Fibroblast of the aortic adventitia (primary cell): ENCODE results near the gene SPTBN1. TPM values are rescaled to one million over a fixed set of nuclear protein-coding genes. Genes with fewer than 3 reads are reported as not detected.

Experiments
- DNase-seq: peaks from one replicate; pipeline ENCODE4 v3.0.0-alpha.2; 2010; ENCODE audit warnings: low read depth
- H3K4me3 ChIP-seq: 2 replicates; pipeline ENCODE4 v1.5.1; 2011; ENCODE audit warnings: low read depth, mild to moderate bottlenecking, control low read depth, low read length, moderate library complexity
- total RNA-seq: library from RNA; depleted of rRNA; stranded (reverse); fragments of >200 nt; gene quantifications from 2 replicates; pipeline ENCODE4 v1.2.3, GENCODE V29; 2012; ENCODE audit warnings: low replicate concordance
- TF ChIP-seq, protein P1 (sequence below): IDR thresholded peaks from 2 replicates; pipeline ENCODE4 v1.5.1; 2011; ENCODE audit warnings: mild to moderate bottlenecking, low read length, control low read depth, inconsistent platforms; ENCODE audit not compliant: insufficient read depth

Gene SPTBN1
- total RNA-seq, 1 donor, result 293 TPM

DNA sequence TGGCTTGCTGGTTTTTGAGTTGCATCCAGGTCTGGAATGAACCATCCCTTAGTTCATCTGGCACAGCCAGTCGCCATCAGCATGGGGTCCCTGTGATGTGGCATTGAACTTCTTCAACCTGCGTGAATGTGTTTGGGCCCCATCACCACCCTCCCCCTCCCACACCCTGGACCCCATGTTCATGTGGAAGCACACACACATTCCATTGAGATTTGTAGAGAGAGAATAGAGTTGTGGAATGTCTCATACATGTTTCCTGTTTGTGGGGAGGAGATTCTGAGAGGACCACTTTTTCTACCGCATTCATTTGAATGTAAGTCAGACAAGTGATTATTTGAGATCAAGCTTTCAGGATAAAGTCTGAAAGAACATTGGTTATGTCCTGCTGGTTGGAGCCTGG, 149.7 kb downstream of the SPTBN1 start:
- peak; percentile 39 for DNase-seq
- no peak overlapping the region for H3K4me3 ChIP-seq
- TF ChIP-seq, protein P1, sequence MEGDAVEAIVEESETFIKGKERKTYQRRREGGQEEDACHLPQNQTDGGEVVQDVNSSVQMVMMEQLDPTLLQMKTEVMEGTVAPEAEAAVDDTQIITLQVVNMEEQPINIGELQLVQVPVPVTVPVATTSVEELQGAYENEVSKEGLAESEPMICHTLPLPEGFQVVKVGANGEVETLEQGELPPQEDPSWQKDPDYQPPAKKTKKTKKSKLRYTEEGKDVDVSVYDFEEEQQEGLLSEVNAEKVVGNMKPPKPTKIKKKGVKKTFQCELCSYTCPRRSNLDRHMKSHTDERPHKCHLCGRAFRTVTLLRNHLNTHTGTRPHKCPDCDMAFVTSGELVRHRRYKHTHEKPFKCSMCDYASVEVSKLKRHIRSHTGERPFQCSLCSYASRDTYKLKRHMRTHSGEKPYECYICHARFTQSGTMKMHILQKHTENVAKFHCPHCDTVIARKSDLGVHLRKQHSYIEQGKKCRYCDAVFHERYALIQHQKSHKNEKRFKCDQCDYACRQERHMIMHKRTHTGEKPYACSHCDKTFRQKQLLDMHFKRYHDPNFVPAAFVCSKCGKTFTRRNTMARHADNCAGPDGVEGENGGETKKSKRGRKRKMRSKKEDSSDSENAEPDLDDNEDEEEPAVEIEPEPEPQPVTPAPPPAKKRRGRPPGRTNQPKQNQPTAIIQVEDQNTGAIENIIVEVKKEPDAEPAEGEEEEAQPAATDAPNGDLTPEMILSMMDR, result no peak

DNA sequence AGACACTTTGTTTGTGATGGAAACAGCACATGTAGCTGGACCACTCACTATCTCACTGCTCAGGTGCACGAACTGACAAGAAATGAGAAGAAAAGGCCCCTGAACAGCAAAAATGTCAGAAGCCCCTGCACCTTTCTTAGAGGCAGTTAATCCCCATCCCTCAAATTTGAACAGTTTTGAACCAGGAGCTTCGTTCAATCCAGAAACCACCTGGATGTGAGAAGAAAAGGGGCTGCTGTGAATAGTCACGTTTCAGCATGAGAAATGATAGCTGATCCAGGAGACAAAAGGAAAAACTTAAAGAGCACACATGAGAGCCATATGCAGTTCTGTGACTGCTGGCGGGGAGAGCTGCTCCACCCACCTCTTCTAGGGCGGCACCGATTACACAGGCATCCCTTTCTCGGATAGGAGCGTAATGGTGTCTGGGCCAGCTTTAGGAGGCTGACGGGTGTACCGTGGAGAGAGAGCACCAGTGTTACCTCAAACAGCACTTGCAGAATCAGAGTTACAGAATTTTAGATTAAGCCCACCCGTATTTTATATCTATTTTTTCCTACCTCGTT, 150.3 kb downstream of the SPTBN1 start:
- TF ChIP-seq, protein P1, result no peak
- DNase-seq, result peak; percentile 58
- no peak overlapping the region for H3K4me3 ChIP-seq

DNA sequence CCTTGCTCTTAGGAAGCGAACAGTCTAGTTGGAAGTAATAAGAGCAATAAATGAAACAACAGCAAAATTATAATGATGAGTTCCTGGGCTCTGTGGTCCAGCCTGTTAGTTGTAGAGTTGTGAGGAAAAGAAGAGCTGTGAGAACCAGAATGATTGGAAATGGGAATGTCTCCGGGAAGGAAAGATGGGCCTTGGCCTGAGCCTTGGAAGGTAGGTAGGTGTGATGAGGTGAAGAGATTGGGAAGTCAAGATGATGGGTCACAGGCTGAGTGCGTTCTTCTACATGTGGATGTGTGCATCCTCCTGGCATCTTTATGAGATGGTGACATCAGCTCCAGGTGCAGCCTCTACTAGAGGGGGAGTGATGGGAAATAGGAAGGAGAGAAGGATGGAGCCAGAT, 152.1 kb downstream of the SPTBN1 start:
- H3K4me3 ChIP-seq, result no peak overlapping the region
- no peak for DNase-seq
- TF ChIP-seq, protein P1, result no peak

DNA sequence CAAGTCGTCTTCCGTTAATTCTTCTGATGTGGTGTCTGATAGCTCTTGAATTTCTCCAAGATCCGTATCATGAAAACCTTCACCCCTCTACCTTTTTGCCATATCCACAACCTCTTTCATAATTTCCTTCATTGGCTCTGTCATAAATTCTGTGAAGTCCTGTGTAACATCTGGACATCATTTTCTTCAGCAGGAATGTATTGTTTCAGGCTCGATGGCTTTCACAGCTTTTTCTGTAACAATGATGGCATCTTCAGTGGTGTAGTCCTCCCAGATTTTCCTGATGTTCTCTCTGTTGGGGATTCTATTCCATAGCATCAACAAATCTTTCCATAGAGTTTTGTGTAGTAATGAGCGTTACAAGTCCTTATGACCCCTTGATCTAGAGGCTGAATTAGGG, 153.1 kb downstream of the SPTBN1 start:
- H3K4me3 ChIP-seq, result no peak overlapping the region
- TF ChIP-seq, protein P1, result no peak
- DNase-seq, result no peak

DNA sequence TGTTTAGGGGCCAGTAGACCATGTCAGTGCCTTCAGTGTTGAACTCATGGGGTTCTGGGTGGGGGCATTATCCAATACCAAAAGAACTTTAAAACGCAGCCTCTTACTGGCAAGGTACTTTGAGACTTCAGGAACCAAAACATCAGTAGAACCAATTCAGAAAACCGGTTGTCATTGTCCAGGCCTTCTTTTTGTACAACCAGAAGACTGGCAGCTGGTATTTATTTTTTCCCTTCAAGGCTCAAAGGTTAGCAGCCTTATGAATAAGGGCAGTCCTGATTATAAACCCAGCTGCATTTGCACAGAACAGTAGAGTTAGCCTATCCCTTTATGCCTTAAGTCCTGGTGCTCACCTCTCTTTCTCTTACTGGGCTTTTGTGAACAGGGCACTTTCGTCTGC, 153.5 kb downstream of the SPTBN1 start:
- no peak for DNase-seq
- no peak overlapping the region for H3K4me3 ChIP-seq
- TF ChIP-seq, protein P1, result no peak

DNA sequence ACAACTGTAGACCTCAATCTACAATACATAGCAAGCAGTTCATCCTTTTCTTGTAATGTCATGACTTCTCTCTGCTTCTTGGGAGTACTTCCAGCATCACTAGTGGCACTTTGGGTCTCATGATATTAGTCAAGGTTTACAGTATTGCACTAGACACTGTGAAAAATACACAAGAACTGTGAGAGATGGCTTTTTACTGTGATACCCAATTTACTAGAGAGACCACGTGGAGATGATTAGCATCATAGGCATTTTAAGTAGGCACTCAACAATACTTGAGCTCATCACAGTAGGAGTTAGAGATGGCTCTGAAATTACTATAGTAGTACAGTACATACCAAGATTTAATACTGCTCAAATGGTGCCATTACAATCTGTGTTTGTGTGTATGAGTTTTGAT, 154.6 kb downstream of the SPTBN1 start:
- no peak for DNase-seq
- TF ChIP-seq, protein P1, result no peak

More for the DNA sequence above, 154.6 kb downstream of the SPTBN1 start:
- H3K4me3 ChIP-seq, result no peak overlapping the region
